SK-N-SH (cell line): Measurements from ENCODE around the gene GOLGA6D.
"Not testable (repeated sequence)": the region's sequence is repeated elsewhere in the genome, so short reads cannot be mapped to it uniquely, and the experiment has no call there.

ENCODE experiments used
- CTCF ChIP-seq: fragments of 200-600 bp; sonication (generic); IDR thresholded peaks from 2 replicates; pipeline ENCODE4 v1.6.1; 2017; ENCODE audit warnings: antibody characterized with exemption, mild to moderate bottlenecking, moderate library complexity
- EP300 ChIP-seq, 2 experiments: IDR thresholded peaks; 2 replicates each; pipeline versions ENCODE4 v1.4.0 to v1.6.1; 2012; ENCODE audit warnings: borderline replicate concordance in 1 of 2, low read depth in 1 of 2, low read length in 1 of 2
- FOSL2 ChIP-seq: IDR thresholded peaks from 2 replicates; pipeline ENCODE4 v1.4.0; 2012; ENCODE audit warnings: low read depth, mild to moderate bottlenecking, moderate library complexity, borderline replicate concordance
- FOXM1 ChIP-seq: IDR thresholded peaks from 2 replicates; pipeline ENCODE4 v1.4.0; 2012; ENCODE audit warnings: low read depth, mild to moderate bottlenecking
- GABPA ChIP-seq: IDR thresholded peaks from 2 replicates; pipeline ENCODE4 v1.4.0; 2012; ENCODE audit warnings: low read depth, mild to moderate bottlenecking
- RCOR1 ChIP-seq: fragments of 150-350 bp; IDR thresholded peaks from 2 replicates; pipeline ENCODE4 v1.6.1; 2017; ENCODE audit warnings: antibody characterized with exemption, low read length
- REST ChIP-seq: IDR thresholded peaks from 2 replicates; pipeline ENCODE4 v1.6.1; 2012; ENCODE audit warnings: mild to moderate bottlenecking, low read depth, low read length, moderate library complexity
- SIN3A ChIP-seq: IDR thresholded peaks from 2 replicates; pipeline ENCODE4 v1.6.1; 2012; ENCODE audit warnings: low read depth, mild to moderate bottlenecking, low read length, moderate library complexity, borderline replicate concordance
- SMC3 ChIP-seq: IDR thresholded peaks from 2 replicates; pipeline ENCODE4 v1.6.1; 2012; ENCODE audit warnings: low read depth, low read length, improper control_type of control experiment
- USF1 ChIP-seq: IDR thresholded peaks from 2 replicates; pipeline ENCODE4 v1.4.0; 2012; ENCODE audit warnings: low read depth, borderline replicate concordance

GRCh38 chr15:75302753-75303152 is 20.1 kb downstream of the GOLGA6D start:
- TF ChIP-seq CTCF; EP300 (IDR thresholded peaks at IDR 0.05; ENCODE audit: borderline replicate concordance in 1 of 2, low read depth in 1 of 2, low read length in 1 of 2); RCOR1; REST; USF1; SIN3A; GABPA; FOXM1; SMC3; FOSL2: not testable (repeated sequence)
